Fibroblast of the aortic adventitia (primary cell): ENCODE data around the gene DCHS1. TPM values are rescaled to one million over a fixed set of nuclear protein-coding genes. Genes with fewer than 3 reads are reported as not detected.

Experiments
- DNase-seq: peaks from one replicate; pipeline ENCODE4 v3.0.0-alpha.2; 2010; ENCODE audit warnings: low read depth
- H3K4me3 ChIP-seq: 2 replicates; pipeline ENCODE4 v1.5.1; 2011; ENCODE audit warnings: low read depth, mild to moderate bottlenecking, control low read depth, low read length, moderate library complexity
- CTCF ChIP-seq: IDR thresholded peaks from 2 replicates; pipeline ENCODE4 v1.5.1; 2011; ENCODE audit warnings: mild to moderate bottlenecking, low read length, control low read depth, inconsistent platforms; ENCODE audit not compliant: insufficient read depth
- total RNA-seq: library from RNA; depleted of rRNA; stranded (reverse); fragments of >200 nt; gene quantifications from 2 replicates; pipeline ENCODE4 v1.2.3, GENCODE V29; 2012; ENCODE audit warnings: low replicate concordance

Gene DCHS1
- total RNA-seq, 1 donor = 19.0 TPM

GRCh38 chr11:6629573-6629891 is 26.1 kb downstream of the DCHS1 start:
- H3K4me3 ChIP-seq = no peak overlapping the region
- no peak for TF ChIP-seq CTCF
- DNase-seq = no peak

DNA sequence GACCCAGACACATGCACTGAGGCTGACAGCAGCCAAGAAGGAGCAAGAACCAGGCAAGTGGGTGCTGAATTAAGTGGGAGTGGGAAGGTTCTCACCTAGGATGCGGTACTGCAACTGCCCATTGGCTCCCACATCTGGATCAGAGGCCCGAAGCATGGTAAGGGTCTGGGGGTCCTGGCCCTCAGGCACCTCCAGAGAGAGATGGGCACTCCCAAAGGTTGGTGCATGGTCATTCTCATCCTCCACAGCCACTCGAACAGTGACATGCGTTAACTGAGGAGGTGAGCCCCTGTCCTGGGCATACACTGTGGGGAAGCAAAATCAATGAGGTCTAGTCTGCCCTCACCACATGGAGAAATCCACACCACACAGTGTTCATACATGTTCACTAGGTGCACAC is 27.1 kb downstream of the DCHS1 start:
- TF ChIP-seq CTCF = no peak
- H3K4me3 ChIP-seq = no peak overlapping the region
- DNase-seq = no peak

- DNase-seq = no peak
- H3K4me3 ChIP-seq = no peak overlapping the region
- no peak for TF ChIP-seq CTCF
Observed at GRCh38 chr11:6627762-6628241, 27.8 kb downstream of the DCHS1 start.

DNA sequence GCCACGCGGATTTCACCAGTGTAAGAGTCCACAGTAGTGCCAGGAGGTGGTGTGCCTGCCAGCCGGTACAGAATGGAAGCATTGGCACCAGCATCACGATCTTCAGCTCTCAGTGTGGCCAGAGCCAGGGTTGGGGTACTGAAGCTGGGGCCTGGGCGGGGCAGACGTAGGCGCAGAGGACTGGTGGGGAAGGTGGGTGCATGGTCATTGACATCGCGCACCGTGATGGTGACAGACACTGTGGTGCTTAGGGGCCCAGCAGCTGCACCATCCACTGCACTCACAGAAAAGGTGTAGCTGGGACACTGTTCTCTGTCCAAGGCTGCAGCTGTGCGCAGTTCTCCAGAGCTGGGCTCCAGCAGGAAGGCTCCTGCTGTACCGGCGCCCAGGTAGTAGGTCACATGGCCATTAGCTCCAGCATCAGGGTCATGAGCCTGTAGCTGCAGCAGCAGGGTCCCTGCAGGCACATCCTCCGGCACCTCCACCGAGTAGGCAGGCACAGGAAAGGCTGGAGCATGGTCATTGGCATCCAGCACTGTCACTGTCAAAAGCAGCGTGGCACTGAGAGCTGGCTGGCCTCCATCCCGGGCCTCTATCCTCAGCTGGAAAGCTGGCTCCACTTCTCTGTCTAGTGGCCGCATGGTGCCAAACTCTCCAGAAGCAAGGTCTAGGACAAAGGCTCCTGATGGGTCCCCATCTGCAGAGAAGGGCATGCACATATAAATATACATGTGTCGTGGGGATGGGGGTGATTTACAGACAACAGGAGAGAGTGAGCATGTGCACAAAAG is 28.4 kb downstream of the DCHS1 start:
- no peak for DNase-seq
- TF ChIP-seq CTCF = no peak
- no peak overlapping the region for H3K4me3 ChIP-seq

- DNase-seq = no peak
- no peak overlapping the region for H3K4me3 ChIP-seq
- TF ChIP-seq CTCF = no peak
Observed at GRCh38 chr11:6625832-6626420, 29.7 kb downstream of the DCHS1 start.

DNA sequence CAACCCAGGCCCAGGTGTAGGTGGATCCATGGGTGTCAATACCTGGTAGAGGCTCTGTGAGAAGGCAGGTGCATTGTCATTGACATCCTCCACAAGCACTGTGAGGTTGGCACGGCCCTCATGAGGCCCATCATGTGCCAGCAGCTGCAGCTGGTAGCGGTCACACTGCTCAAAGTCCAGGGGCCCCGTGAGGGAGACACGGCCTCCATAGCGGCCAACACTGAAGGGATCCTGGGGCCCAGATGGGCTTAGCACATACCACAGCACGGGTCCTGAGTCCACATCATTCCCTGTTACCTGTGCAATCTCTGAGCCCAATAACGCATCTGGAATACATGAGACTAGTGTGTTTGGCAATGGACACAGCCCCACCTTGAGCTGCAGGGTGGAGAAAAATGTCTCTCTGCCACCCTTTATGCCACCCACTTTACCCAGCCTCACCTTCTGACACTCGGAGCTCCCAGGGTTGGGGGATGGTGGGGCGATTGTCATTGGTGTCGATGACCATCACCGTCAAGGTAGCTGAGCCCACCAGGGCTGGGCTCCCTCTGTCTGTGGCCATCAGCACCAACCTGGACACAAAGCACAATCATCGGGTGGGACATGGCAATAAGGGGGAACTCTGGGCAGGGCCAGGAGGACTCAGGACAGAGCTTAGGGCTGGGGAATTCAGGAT is 30.3 kb downstream of the DCHS1 start:
- H3K4me3 ChIP-seq = no peak overlapping the region
- no peak for DNase-seq
- no peak for TF ChIP-seq CTCF
